K562 (cell line): Measurements from ENCODE around the gene ARAP1. TPM values are rescaled to one million over a fixed set of nuclear protein-coding genes. Genes with fewer than 3 reads are reported as not detected.
A peak's percentile ranks its signal among the peaks of the same experiment; 100 is the strongest.

Experiments
- CBFA2T2 ChIP-seq: fragments of 450-650 bp; conservative IDR thresholded peaks from 2 replicates; pipeline ENCODE4 v1.6.1; 2017; ENCODE audit warnings: mild to moderate bottlenecking
- CXXC5 ChIP-seq: fragments of 250-450 bp; sonication (Bioruptor Pico); IDR thresholded peaks from 2 replicates; pipeline ENCODE4 v1.8.0; 2022; ENCODE audit warnings: inconsistent platforms, mild to moderate bottlenecking, moderate library complexity
- JUND ChIP-seq, 2 experiments: IDR thresholded peaks; 2 replicates in 1 of 2; 3 replicates in 1 of 2; pipeline ENCODE4 v1.6.1; 2011; ENCODE audit warnings: borderline replicate concordance in 2 of 2, low read depth in 2 of 2, low read length in 2 of 2, improper control_type of control experiment in 1 of 2, missing biosample characterization in 1 of 2, missing genetic modification characterization in 1 of 2, missing genetic modification reagents in 1 of 2
- KLF6 ChIP-seq: fragments of 250-450 bp; sonication (Bioruptor Pico); IDR thresholded peaks from 2 replicates; pipeline ENCODE4 v1.4.0; 2020; ENCODE audit warnings: mild to moderate bottlenecking, moderate library complexity, borderline replicate concordance
- MAX ChIP-seq: sonication (generic); formaldehyde crosslinking; IDR thresholded peaks from 2 replicates; pipeline ENCODE4 v1.9.0; 2022; ENCODE audit warnings: mild to moderate bottlenecking, missing genetic modification reagents
- MNT ChIP-seq, 2 experiments: fragments of 450-650 bp; conservative IDR thresholded peaks; 2 replicates each; pipeline ENCODE4 v1.6.1; 2017; ENCODE audit warnings: mild to moderate bottlenecking in 2 of 2, moderate library complexity in 2 of 2
- MTF1 ChIP-seq: fragments of 250-450 bp; sonication (Bioruptor Pico); IDR thresholded peaks from 2 replicates; pipeline ENCODE4 v1.9.0; 2021; ENCODE audit warnings: moderate library complexity, mild to moderate bottlenecking, inconsistent platforms, borderline replicate concordance
- RBBP5 ChIP-seq: fragments of 200-600 bp; sonication (generic); IDR thresholded peaks from 2 replicates; pipeline ENCODE4 v1.6.1; 2012; ENCODE audit warnings: borderline replicate concordance, mild to moderate bottlenecking, low read length, control low read depth, inconsistent platforms; ENCODE audit not compliant: insufficient read depth, poor library complexity, severe bottlenecking
- SAP30 ChIP-seq: fragments of 200-600 bp; sonication (generic); IDR thresholded peaks from 2 replicates; pipeline ENCODE4 v1.6.1; 2012; ENCODE audit warnings: borderline replicate concordance, low read depth, mild to moderate bottlenecking, moderate library complexity, low read length, control low read depth, inconsistent platforms; ENCODE audit not compliant: insufficient read depth, poor library complexity, severe bottlenecking
- SIN3A ChIP-seq, 2 experiments: fragments of 150-350 bp in 1 of 2; IDR thresholded peaks; 2 replicates each; pipeline ENCODE4 v1.6.1; 2011 to 2016; ENCODE audit warnings: borderline replicate concordance in 2 of 2, low read depth in 2 of 2, low read length in 2 of 2, mild to moderate bottlenecking in 2 of 2, moderate library complexity in 2 of 2; ENCODE audit not compliant: control insufficient read depth in 1 of 2
- USF2 ChIP-seq: sonication (generic); formaldehyde crosslinking; IDR thresholded peaks from 2 replicates; pipeline ENCODE4 v1.5.0; 2020; ENCODE audit warnings: missing genetic modification reagents
- ZBTB11 ChIP-seq, 3 experiments: fragments of 200-800 bp in 1 of 3; fragments of 250-450 bp in 1 of 3; fragments of 450-650 bp in 1 of 3; sonication (Bioruptor Pico) in 1 of 3; sonication (Bioruptor generic) in 1 of 3; formaldehyde crosslinking in 1 of 3; IDR thresholded peaks; 2 replicates each; pipeline versions ENCODE4 v1.6.1 to v1.8.0; 2016 to 2022; ENCODE audit warnings: mild to moderate bottlenecking in 2 of 3, missing genetic modification characterization in 2 of 3, missing compliant biosample characterization in 1 of 3, moderate library complexity in 1 of 3
- polyA plus RNA-seq, 8 experiments: library from polyadenylated mRNA; depleted of rRNA in 4 of 8; stranded (reverse) in 5 of 8; unstranded in 3 of 8; fragments of >200 nt; fragmentation: Nextera tagmentation in 2 of 8; fragmentation: Illumina TruSeq in 1 of 8; extraction: Ambion mirVana in 2 of 8; extraction: Trizol in 1 of 8; gene quantifications; 2 replicates each; pipeline versions ENCODE4 v1.2.1 to v1.2.3, GENCODE V29; 2011 to 2014; ENCODE audit warnings: inconsistent platforms in 1 of 8, missing spikeins in 1 of 8
- total RNA-seq, 7 experiments: library from RNA; depleted of rRNA in 6 of 7; stranded (reverse); fragments of >200 nt in 6 of 7; fragmentation: Illumina TruSeq in 2 of 7; extraction: Trizol in 2 of 7; gene quantifications; 2 replicates each; pipeline versions ENCODE4 v1.2.1 to v1.2.3, GENCODE V29; 2011 to 2021; ENCODE audit warnings: low replicate concordance in 1 of 7

Gene ARAP1
- total and polyA plus RNA-seq, 9 of the 15 experiments (the other 6 are each of a cell fraction or from before 2014, with no cell fraction given) = 0.23 to 67.0 (median 24.6) TPM

GRCh38 chr11:72776844-72777754 lies 24.9 kb upstream of the ARAP1 start (continued):
- peak in 2 of 3 experiments; percentile 57 to 87; a peak in 3 of 6 replicates for TF ChIP-seq ZBTB11 (CRISPR knock-in tag; IDR thresholded peaks at IDR 0.05)
- TF ChIP-seq CXXC5 (CRISPR knock-in tag) = no peak; the same call in 1 of the 2 replicates
- peak; percentile 74 for TF ChIP-seq MAX
- peak; percentile 43; the same call in 1 of the 2 replicates for TF ChIP-seq USF2 (CRISPR knock-in tag)
- TF ChIP-seq SAP30 = peak; percentile 30
- no peak for TF ChIP-seq KLF6 (CRISPR knock-in tag)
- TF ChIP-seq SIN3A (IDR thresholded peaks at IDR 0.05; ENCODE audit: borderline replicate concordance in 2 of 2, control insufficient read depth in 1 of 2, low read depth in 2 of 2, low read length in 2 of 2) = peak in 1 of 2 experiments; percentile 36; a peak in 1 of 4 replicates
- TF ChIP-seq RBBP5 = no peak
- TF ChIP-seq MNT (conservative IDR thresholded peaks at IDR 0.05) = peak in 1 of 2 experiments; percentile 63; a peak in 2 of 4 replicates
- 0 out of 2 replicates have a peak, but pooled peaks have one; percentile 23 for TF ChIP-seq JUND (IDR thresholded peaks at IDR 0.05; ENCODE audit: borderline replicate concordance, low read depth, low read length)
- TF ChIP-seq JUND (tag; IDR thresholded peaks at IDR 0.05; ENCODE audit: borderline replicate concordance, low read depth, low read length) = no peak
- no peak for TF ChIP-seq MTF1 (CRISPR knock-in tag)
- peak; percentile 52 for TF ChIP-seq CBFA2T2
